HepG2 (cell line): ENCODE results near the gene HSPB3.

Experiments used
- ARID2 ChIP-seq: sonication (generic); formaldehyde crosslinking; IDR thresholded peaks from 2 replicates; pipeline ENCODE4 v1.8.1; 2022; ENCODE audit warnings: mild to moderate bottlenecking, missing genetic modification reagents, borderline replicate concordance
- KLF13 ChIP-seq: sonication (generic); formaldehyde crosslinking; IDR thresholded peaks from 2 replicates; pipeline ENCODE4 v1.4.0; 2020; ENCODE audit warnings: mild to moderate bottlenecking, missing genetic modification reagents
- ZHX1 ChIP-seq: sonication (generic); formaldehyde crosslinking; IDR thresholded peaks from 2 replicates; pipeline ENCODE4 v1.8.1; 2022; ENCODE audit warnings: low read depth, mild to moderate bottlenecking, missing genetic modification reagents
- ZNF3 ChIP-seq: IDR thresholded peaks from 2 replicates; pipeline ENCODE4 v1.7.0; 2017; ENCODE audit warnings: inconsistent platforms
- TF ChIP-seq, protein P1 (sequence below): sonication (generic); formaldehyde crosslinking; IDR thresholded peaks from 2 replicates; pipeline ENCODE4 v1.5.0; 2020; ENCODE audit warnings: mild to moderate bottlenecking, missing genetic modification reagents, moderate library complexity

DNA sequence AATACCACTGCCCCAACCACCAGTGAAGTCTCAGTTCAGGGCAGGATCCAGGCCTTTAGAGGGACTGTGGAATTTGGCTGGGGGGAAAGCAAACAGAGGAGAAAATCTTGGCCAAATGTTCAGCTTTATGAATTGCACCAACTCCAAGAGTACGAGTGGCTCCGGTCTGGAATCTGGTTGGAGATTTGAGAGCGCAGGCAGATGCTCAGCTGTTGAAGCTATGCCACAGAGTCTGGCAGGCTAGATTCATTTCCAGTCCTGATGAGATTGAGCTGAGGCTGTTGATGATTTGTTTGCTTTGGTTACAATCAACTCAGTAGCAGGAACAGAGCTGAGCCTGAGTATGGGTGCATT lies 9.1 kb upstream of the HSPB3 start:
- no peak for TF ChIP-seq ARID2 (CRISPR knock-in tag)
- TF ChIP-seq KLF13 (CRISPR knock-in tag): no peak
- TF ChIP-seq ZNF3 (CRISPR knock-in tag): no peak
- TF ChIP-seq ZHX1 (CRISPR knock-in tag): no peak
- TF ChIP-seq, protein P1, sequence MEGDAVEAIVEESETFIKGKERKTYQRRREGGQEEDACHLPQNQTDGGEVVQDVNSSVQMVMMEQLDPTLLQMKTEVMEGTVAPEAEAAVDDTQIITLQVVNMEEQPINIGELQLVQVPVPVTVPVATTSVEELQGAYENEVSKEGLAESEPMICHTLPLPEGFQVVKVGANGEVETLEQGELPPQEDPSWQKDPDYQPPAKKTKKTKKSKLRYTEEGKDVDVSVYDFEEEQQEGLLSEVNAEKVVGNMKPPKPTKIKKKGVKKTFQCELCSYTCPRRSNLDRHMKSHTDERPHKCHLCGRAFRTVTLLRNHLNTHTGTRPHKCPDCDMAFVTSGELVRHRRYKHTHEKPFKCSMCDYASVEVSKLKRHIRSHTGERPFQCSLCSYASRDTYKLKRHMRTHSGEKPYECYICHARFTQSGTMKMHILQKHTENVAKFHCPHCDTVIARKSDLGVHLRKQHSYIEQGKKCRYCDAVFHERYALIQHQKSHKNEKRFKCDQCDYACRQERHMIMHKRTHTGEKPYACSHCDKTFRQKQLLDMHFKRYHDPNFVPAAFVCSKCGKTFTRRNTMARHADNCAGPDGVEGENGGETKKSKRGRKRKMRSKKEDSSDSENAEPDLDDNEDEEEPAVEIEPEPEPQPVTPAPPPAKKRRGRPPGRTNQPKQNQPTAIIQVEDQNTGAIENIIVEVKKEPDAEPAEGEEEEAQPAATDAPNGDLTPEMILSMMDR (CRISPR knock-in tag): no peak
